HepG2 (cell line): ENCODE results near the gene AMN. TPM values are rescaled to one million over a fixed set of nuclear protein-coding genes. Genes with fewer than 3 reads are reported as not detected.

Experiments
- ATAC-seq: fragments of 200-7000 bp; cut with Tn5 transposase; 3 replicates; pipeline ENCODE4 v1.9.1; 2020; ENCODE audit warnings: mild to moderate bottlenecking, moderate library complexity
- BruUV-seq: library from RNA; stranded (reverse); fragments of 400-500 nt; replicated peaks from 2 replicates; lab custom pipeline; 2021; lab: Mats Ljungman, UMichigan
- CTCF ChIA-PET: fragments of 300-600 bp; formaldehyde crosslinking; extraction: SDS; loops from one replicate; lab custom pipeline; 2021; ENCODE audit warnings: low total read pairs, inconsistent platforms, low intra/inter-chr PET ratio; lab: Yijun Ruan, JAX
- POLR2A ChIA-PET: fragments of 350-600 bp; sonication (Branson Sonifier 250); formaldehyde crosslinking; loops from one replicate; lab custom pipeline; 2020; ENCODE audit warnings: antibody characterized with exemption, inconsistent platforms; lab: Yijun Ruan, JAX
- DNase-seq: peaks from one replicate; pipeline ENCODE4 v3.0.0-alpha.2; 2015; ENCODE audit warnings: low spot score
- FAIRE-seq: peaks from 3 replicates; lab custom pipeline; 2011; peaks lifted over from hg19 to GRCh38; lab: Jason Lieb, UNC
- H2AFZ ChIP-seq: one replicate; pipeline ENCODE4 v1.6.1; 2011; ENCODE audit warnings: low read length, inconsistent platforms
- H3K27ac ChIP-seq: fragments of 300-600 bp; 3 replicates; pipeline ENCODE4 v1.8.0; 2011; ENCODE audit warnings: mixed run types, mild to moderate bottlenecking, mixed read lengths, low read length, inconsistent platforms; ENCODE audit not compliant: insufficient read depth; ENCODE audit errors: extremely low read length
- H3K27me3 ChIP-seq, 2 experiments: fragments of 200-600 bp in 1 of 2; 2 replicates in 1 of 2; 3 replicates in 1 of 2; pipeline versions ENCODE4 v1.6.0 to v1.8.0; 2011; ENCODE audit warnings: low read length in 2 of 2, mild to moderate bottlenecking in 2 of 2, moderate library complexity in 2 of 2, inconsistent platforms in 1 of 2; ENCODE audit not compliant: insufficient read depth in 2 of 2, control insufficient read depth in 1 of 2
- H3K36me3 ChIP-seq, 2 experiments: fragments of 200-600 bp in 1 of 2; replicated peaks in 1 of 2; 2 replicates in 1 of 2; 3 replicates in 1 of 2; pipeline versions ENCODE4 v1.5.1 to v1.8.0; 2011; ENCODE audit warnings: low read length in 2 of 2, inconsistent platforms in 1 of 2; ENCODE audit not compliant: insufficient read depth in 2 of 2, control insufficient read depth in 1 of 2
- H3K4me1 ChIP-seq: 2 replicates; pipeline ENCODE4 v1.5.1; 2012; ENCODE audit warnings: low read length, inconsistent platforms; ENCODE audit not compliant: insufficient read depth
- H3K4me2 ChIP-seq: 2 replicates; pipeline ENCODE4 v1.6.0; 2011; ENCODE audit warnings: low read depth, low read length, inconsistent platforms
- H3K4me3 ChIP-seq, 3 experiments: fragments of 200-600 bp in 1 of 3; sonication (generic), shearing (Covaris generic) in 1 of 3; replicated peaks in 1 of 3; 2 replicates each; pipeline ENCODE4 v1.5.1; 2011 to 2016; ENCODE audit warnings: low read length in 3 of 3, inconsistent platforms in 2 of 3, low read depth in 2 of 3, mild to moderate bottlenecking in 2 of 3, control low read depth in 1 of 3, mixed read lengths in 1 of 3; ENCODE audit not compliant: insufficient read depth in 1 of 3
- H3K79me2 ChIP-seq: one replicate; pipeline ENCODE4 v1.6.1; 2011; ENCODE audit warnings: low read length, inconsistent platforms; ENCODE audit not compliant: insufficient read depth
- H3K9ac ChIP-seq: 2 replicates; pipeline ENCODE4 v1.6.0; 2011; ENCODE audit warnings: mild to moderate bottlenecking, low read depth, low read length, inconsistent platforms; ENCODE audit not compliant: insufficient read depth
- H3K9me3 ChIP-seq: 2 replicates; pipeline ENCODE4 v1.5.1; 2012; ENCODE audit warnings: mild to moderate bottlenecking, low read length
- H4K20me1 ChIP-seq: 2 replicates; pipeline ENCODE4 v1.6.0; 2011; ENCODE audit warnings: inconsistent platforms, mild to moderate bottlenecking, low read length, moderate library complexity; ENCODE audit not compliant: insufficient read depth
- E2F1 ChIP-seq: sonication (generic); formaldehyde crosslinking; IDR thresholded peaks from 2 replicates; pipeline ENCODE4 v1.5.0; 2020; ENCODE audit warnings: missing genetic modification reagents
- MIXL1 ChIP-seq: IDR thresholded peaks from 2 replicates; pipeline ENCODE4 v1.6.1; 2016
- SMAD1 ChIP-seq: sonication (generic); formaldehyde crosslinking; IDR thresholded peaks from 2 replicates; pipeline ENCODE4 v1.4.0; 2020; ENCODE audit warnings: missing genetic modification reagents, low read depth, mild to moderate bottlenecking, borderline replicate concordance
- SYNCRIP ChIP-seq: fragments of 200-400 bp; formaldehyde crosslinking; IDR thresholded peaks from 2 replicates; pipeline ENCODE4 v1.6.1; 2018; ENCODE audit warnings: mild to moderate bottlenecking, low read depth, low read length; ENCODE audit not compliant: insufficient read depth
- ZNF552 ChIP-seq: sonication (generic); formaldehyde crosslinking; IDR thresholded peaks from 2 replicates; pipeline ENCODE4 v1.9.0; 2022; ENCODE audit warnings: missing genetic modification reagents, mild to moderate bottlenecking, borderline replicate concordance
- ZNF740 ChIP-seq: sonication (generic); formaldehyde crosslinking; IDR thresholded peaks from 2 replicates; pipeline ENCODE4 v1.4.0; 2020; ENCODE audit warnings: missing genetic modification reagents
- WGBS: methylation state at CpG from one replicate; pipeline ENCODE4 v1.1.6; 2017; ENCODE audit warnings: low lambda C conversion rate; 5-methylcytosine and 5-hydroxymethylcytosine counted together
- in situ Hi-C: cut with HindIII; loops from 2 replicates; pipeline ENCODE4 v1.10.0; 2017; ENCODE audit warnings: low pct_unique_long_range_greater_than_20kb; ENCODE audit not compliant: extremely low pct_ligation_motif_present
- intact Hi-C: fragments of 100-400 bp; cut with micrococcal nuclease; formaldehyde crosslinking; loops from one replicate; pipeline ENCODE4 v1.10.0; 2022; ENCODE audit not compliant: unreplicated experiment
- polyA plus RNA-seq, 8 experiments: library from polyadenylated mRNA; depleted of rRNA in 3 of 8; stranded (reverse) in 7 of 8; unstranded in 1 of 8; fragments of >200 nt; fragmentation: Illumina TruSeq in 4 of 8; extraction: Trizol in 4 of 8; gene quantifications; 2 replicates each; pipeline versions ENCODE4 v1.2.1 to v1.2.3, GENCODE V29; 2011 to 2016; ENCODE audit warnings: low read depth in 4 of 8, missing spikeins in 1 of 8, mixed read lengths in 1 of 8; ENCODE audit not compliant: insufficient read depth in 1 of 8
- total RNA-seq, 5 experiments: library from RNA; depleted of rRNA; stranded (reverse); fragments of >200 nt; fragmentation: Illumina TruSeq; extraction: Trizol; gene quantifications; 2 replicates each; pipeline ENCODE4 v1.2.3, GENCODE V29; 2016; ENCODE audit warnings: low read depth in 1 of 5

The AMN gene
- total and polyA plus RNA-seq, 2 of the 13 experiments (the other 11 are each of a cell fraction or from before 2014, with no cell fraction given): 9.8 to 33.1 TPM

DNA sequence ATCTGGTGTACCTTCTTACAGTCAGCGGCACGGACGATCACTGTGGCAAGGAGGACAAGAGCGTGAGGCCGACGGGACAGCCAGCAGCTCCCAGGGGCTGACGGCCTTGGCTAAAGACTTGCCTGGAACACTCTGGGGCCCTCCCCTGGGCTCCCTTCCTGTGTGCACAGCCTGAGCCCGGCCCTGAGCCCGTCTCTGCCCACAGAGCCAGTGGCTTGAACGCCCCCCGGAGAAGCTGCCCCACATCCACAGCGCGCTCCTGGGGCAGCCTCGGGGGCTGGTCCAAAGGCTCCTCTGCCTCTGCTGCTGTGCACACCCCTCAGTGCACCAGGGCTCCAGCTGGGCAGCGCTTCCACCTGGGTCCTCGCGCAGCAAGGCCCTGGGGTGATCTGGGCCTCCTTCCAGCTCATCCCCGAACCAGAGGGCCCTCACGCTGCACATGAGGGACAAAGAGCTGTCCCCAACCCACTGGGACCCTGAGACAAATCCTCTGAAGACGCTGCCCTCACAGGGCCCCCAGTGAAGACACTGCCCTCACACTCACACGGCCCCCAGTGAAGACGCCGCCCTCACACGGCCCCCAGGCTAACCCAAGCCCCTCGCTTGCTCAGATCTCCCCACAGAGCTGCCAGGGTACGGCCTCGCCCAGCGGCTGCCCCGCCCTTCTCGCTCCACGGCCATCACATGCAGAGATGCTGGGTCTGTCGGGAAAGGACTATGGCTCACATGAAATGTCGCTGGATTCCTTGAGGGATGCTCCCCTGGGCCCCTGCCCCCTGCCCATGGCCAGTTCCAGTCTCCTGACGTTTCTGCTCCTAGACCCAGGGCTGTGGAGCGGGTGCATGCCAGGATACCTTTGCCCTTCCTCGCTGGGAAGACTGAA is 22.2 kb downstream of the AMN start:
- H3K4me3 ChIP-seq: no peak overlapping the region
- H4K20me1 ChIP-seq: no peaks in the 10 kb centered on the region
- H3K36me3 ChIP-seq: peaks cover 27% of the 10 kb centered on the region in 2 experiments; a peak in 4 of 5 replicates
- WGBS: 96% methylated on average over 21 of the region's 36 CpGs
- DNase-seq (no peak), FAIRE-seq (no peak), ATAC-seq (peak; percentile 13; the same call in 1 of the 3 replicates)
- H3K27me3 ChIP-seq: no peaks in the 10 kb centered on the region
- TF ChIP-seq SYNCRIP (no peak), MIXL1 (CRISPR knock-in tag) (no peak), SMAD1 (no peak), ZNF740 (CRISPR knock-in tag) (no peak), E2F1 (CRISPR knock-in tag) (no peak), ZNF552 (CRISPR knock-in tag) (no peak)
- H3K4me2 ChIP-seq: no peak overlapping the region
- CTCF ChIA-PET: no interaction called here
- no TSS peak for BruUV-seq
- POLR2A ChIA-PET: no interaction called here
- no peak overlapping the region for H3K9ac ChIP-seq
- H3K79me2 ChIP-seq: no peaks in the 10 kb centered on the region
- H3K9me3 ChIP-seq: no peaks in the 10 kb centered on the region
- H3K27ac ChIP-seq: no peak overlapping the region
- intact Hi-C loops: no loop called here
- in situ Hi-C loops: no loop called here
- no peaks in the 10 kb centered on the region for H3K4me1 ChIP-seq
- no peak overlapping the region for H2AFZ ChIP-seq
